HG02938 (cell line): ENCODE measurements around the gene LONRF3.

Experiments used
- ATAC-seq: cut with Tn5 transposase; IDR thresholded peaks from one replicate; pipeline ENCODE4 v1.9.1; 2021; ENCODE audit warnings: mild to moderate bottlenecking, moderate library complexity; ENCODE audit not compliant: unreplicated experiment

LONRF3 gene

DNA sequence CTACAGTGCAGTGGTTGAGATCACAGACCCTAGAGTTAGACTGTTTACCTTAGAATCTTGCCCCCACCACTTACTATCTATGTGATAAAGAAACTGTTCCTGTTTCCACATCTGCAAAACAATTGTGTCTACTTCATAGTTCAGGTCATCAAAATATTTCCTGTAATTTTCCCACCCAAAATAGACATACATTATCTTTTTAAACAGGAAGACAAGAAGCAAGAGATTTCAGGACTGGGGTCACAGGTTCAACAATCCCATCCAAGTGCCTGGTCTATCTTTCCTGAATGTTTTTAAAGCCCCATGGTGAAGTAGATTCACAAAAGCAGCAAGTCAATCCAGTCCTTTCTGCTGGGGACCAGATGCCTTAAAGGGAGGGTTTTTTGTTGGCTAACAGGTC, 56.6 kb downstream of the LONRF3 start:
- no peak for ATAC-seq

DNA sequence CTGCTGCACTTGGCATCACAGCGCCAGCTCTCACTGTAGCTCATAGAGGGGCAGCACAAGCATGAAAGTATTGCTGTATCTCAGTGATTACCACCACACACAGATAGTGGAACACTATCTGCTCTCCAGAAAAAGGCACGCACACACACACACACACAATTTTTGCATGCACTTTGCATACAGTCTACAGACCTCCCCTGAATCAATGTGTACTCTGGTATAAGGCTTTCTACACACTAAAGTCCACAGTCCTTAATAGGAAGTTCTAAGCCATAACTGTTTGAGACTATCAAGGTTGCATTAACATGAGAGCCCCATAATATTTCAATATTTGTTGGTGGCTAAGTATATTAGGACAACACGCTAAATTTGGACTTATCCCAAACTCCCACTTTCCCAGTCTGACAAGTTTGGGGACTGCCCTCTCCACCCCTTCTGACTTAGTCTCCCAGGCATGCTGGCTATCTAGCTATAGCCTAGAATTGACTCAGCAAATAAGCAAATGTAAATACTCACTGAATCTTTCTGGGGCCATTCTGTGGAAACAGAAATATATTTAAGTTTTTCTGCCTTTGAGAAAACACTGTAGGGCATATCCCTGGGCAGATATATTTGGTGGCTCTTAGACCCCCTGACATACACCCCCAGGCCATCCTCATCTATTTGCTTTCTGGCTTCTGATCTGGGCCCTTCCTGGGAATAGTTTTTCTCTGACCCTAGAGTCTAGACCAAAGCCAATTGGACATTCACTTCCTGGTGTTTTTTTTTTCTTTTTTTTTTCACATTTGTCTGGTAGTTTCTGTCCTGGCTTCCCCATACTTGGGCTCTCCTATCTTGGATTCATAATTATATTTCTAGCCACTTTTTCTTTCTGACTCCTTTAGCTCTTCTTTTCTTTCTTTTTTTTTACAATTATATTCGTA, 62.0 kb downstream of the LONRF3 start:
- no peak for ATAC-seq

DNA sequence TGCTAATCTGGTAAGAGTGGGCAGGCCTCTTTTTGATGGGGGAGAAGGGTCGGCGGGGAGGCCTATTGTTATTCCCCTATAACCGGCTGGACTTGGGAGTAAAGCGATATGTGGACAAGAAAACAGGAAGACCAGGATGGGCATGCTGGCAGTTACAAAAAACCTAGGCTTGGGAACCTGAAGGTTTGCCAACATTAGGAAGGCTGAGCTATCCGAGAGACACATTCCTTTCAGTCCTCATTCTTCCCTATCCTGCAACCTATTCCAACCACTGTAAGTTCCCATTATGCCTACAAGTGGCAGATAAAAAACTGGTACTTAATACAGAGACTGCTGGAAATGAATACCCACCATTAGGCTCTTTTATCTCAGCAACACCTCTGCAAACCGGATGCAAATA, 66.0 kb downstream of the LONRF3 start:
- no peak for ATAC-seq

DNA sequence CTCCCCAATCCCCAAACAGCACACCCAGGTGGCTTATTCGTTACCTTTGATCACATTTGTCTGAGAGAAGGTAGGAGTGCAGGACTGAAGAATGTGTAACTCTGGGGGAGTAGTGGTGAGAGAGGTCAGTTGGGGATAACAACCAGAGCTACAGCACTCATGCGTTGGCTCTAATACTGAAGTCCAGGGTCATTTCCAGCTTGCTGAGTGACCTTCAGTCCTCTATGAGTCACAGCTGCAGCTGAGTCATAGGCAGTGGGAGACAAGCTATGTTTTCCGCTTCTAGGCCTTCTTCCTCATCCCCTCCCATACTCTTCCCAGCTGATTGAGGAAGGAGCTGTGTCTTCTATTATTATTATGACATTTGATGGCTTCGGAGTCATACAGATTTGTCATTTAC, 66.8 kb downstream of the LONRF3 start:
- ATAC-seq: no peak

DNA sequence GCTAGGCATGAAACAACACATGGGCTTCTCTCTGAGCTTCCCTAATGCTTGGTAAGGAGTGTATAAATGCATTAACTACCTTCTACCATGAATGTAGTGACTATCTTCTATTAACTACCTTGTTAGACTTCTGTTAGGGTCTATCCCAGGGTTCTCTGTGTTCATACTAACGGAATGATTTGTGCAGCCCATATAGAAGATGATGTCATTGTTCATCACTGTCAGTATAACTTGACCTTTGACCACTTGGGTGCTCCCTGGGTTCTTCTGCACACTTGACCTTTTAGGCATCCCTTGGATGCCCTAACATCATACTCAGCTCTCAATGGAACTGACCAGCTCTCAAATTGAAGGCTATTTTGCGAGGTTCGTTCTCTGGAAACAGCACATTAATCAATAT, 67.6 kb downstream of the LONRF3 start:
- ATAC-seq: no peak

DNA sequence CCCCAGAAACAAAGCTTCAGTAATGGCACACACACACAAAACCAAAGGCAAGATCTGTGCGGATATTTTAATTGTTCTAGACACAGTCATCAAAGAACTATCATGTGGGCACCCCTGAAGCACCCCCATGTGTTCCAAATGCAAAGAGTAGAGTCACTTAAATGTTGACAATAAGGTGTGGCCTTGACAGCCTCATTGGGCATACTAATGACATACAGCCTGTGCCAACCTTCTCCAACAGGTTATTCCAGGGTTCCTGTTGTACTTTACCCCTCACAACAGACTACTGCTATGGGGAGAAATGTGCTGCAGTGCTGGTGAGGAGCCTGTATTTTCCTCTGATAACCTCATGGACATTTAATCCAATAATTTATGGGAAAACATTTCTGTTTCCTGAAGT, 68.6 kb downstream of the LONRF3 start:
- no peak for ATAC-seq

DNA sequence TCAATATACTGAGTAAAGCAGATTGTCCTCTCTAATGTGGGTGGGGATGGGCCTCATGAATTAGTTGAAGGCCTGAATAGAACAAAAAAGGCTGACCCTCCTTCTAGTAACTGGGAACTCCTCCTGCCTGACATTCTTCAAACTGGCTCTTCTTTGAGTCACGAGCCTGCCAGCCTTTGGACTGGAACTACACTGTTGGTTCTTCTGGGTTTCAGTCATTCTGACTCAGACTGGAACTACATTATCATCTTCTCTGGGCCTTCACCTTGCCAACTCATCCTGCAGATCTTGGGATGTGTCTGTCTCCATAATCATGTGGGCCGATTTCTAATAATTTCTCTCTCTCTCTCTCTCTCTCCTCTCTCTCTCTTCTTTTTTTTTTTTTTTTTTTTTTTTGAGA, 71.5 kb downstream of the LONRF3 start:
- no peak for ATAC-seq

DNA sequence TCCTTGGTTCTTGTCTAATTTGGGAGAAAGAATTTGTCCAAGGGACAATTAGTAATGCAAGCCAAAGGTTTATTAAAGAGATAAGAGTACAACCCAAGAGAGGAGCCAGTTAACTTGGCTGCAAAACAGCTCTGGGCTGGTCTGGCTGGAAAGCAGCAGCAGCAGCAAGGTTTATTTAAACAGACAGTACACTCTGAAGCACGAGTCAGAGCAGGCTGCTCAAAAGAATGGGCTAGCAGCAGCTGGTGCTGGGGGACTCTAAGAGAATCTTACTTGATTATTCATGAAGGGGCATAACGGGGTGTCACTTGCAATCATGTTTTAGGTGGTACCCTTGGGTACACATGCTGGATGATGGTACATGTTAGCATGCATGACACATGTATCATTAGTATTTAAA, 81.3 kb downstream of the LONRF3 start:
- ATAC-seq: no peak

DNA sequence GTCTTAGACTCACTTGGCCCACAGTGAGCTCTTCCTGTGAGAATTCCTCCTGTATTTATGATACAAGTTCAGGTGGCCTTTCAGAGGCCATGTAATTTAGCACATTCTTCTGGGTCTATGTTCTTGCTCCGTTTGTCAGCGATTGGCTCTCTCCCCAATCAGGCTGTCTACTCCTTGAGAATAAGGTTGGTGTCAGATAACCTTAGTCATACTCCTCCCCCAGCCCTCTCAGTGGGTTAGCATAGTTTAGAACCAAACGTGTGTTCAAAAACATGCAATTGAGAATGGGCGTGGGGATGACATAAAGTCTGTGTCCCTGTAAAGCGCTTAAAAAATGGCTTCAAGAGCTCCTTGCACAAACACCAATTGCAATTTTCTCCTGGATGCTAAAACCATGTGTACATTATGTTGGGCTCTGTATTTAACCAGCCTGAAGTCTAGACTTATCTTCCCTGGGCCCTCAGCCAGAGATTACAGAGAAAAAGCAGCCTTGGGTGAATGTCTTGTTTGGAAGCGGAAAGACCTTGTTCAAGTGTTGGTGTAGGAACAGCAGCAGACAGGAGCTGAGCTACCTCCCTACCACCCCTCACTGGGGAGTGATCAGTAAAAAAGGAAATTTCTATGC, 88.4 kb downstream of the LONRF3 start:
- ATAC-seq: no peak

DNA sequence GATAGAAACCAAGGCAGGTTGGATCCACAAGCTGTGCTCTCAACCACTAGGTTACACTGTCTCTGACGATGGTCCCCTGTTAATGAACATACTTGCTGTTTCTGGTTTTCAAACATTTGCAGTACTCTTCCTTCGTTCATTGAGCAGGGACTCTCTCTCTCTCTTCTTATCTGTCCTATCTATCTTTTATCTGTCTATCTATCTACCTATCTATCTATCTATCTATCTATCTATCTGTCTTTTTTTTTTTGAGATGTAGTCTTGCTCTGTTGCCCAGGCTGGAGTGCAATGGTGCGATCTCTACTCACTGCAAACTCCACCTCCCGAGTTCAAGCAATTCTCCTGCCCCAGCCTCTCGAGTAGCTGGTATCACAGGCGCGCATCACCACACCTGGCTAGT, 89.0 kb downstream of the LONRF3 start:
- ATAC-seq: no peak

DNA sequence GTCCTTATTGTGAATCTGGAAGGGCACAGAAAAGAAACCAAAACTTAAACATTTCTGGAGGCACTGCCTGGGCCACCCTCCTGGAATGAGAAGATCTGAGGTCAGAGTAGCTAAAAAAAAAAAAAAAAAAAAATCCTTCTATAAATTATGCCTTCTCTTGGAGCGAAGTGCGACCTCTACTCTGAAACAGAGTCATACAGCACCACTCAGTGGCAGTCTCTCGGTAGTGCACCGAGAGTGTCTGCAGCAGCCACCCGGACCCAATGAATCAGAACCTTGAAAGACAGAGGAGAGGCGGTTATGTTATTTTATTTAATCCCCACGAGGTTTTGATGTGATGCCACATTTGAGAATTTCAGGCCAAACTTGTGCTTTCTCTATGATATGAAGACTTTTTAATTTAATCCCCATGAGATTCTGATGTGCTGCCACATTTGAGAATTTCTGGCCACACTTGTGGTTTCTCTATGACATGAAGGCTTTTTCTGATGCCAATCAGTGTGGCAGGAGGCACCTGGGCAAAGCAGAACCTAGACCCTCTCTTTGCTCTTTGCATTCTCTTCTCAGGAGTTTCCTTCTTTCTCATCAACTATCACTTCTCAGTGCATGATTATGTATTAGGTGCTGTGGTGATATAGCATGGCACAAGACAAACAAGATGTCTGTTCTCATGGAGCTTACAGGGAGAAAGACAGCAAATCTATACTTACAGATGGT, 92.8 kb downstream of the LONRF3 start:
- no peak for ATAC-seq
